EH (cell line): ENCODE data around the gene CCT3.
"Not testable (repeated sequence)": the region's sequence is repeated elsewhere in the genome, so short reads cannot be mapped to it uniquely, and the experiment has no call there.

ENCODE experiments used
- DNase-seq: peaks from one replicate; pipeline ENCODE4 v3.0.0-alpha.2; 2015; ENCODE audit warnings: low read depth

Gene CCT3

DNA sequence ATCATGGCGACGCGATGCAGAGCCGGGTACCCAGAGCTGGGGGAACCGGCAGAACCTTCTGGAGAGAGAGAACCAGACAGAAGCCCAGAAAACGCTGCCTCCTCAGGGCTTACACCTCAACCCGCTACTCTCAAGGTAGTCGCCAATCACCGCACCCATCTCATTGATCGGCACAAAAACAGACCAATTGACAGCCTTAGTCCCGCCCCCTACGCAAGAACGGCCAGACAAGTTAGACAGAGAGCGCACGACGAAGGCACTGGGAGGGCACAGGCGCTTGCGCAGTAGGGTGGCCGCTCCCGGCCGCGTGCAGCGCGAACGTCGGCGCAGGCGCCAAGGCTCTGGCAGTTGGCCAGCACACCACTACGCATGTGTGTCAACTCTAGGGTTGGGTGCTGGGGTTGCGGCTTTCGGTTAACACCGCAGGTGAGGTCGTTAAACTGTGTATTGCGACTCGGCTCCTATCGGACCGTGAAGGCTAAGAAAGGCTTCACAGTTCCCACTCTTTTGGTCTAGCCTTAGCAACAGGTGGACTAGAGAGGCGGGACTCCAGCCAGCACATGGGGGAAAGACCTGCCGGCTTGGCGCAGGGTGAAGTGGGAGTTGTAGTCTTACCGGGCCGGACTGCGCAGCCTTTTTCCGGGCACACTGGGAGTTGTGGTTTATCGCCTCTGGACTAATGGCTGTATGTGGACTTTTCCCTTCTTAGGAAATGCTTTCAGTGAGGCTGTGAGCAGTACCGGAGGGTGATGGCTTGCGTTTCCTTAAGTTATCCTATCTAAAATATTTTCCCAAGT is at the start of gene CCT3, which contains the start of gene TSACC:
TSS of gene CCT3 (minus strand) at position 113 of the 797 bp plus-strand sequence. CDS start at position 5, 108 bp downstream.
TSS of gene TSACC (plus strand) at position 347 of the 797 bp plus-strand sequence. CDS start 1,232 bp downstream, outside the sequence.
- DNase-seq, result peak; percentile 100

DNA sequence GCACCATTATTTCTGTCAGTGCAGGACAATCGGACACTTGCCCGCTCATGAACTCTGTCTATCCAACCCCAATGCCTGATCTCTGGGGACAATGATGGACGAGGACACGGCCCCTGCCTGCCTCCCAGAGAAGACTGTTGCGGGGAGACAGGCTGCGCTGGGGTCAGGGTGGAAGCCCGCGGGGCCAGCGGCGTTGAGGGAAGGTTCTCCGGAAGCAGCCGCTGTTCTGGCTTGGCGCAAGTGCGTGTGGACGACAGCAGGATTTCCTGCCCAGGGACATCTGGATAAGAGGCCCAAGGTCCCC is 49.7 kb upstream of the CCT3 start:
- no peak for DNase-seq

DNA sequence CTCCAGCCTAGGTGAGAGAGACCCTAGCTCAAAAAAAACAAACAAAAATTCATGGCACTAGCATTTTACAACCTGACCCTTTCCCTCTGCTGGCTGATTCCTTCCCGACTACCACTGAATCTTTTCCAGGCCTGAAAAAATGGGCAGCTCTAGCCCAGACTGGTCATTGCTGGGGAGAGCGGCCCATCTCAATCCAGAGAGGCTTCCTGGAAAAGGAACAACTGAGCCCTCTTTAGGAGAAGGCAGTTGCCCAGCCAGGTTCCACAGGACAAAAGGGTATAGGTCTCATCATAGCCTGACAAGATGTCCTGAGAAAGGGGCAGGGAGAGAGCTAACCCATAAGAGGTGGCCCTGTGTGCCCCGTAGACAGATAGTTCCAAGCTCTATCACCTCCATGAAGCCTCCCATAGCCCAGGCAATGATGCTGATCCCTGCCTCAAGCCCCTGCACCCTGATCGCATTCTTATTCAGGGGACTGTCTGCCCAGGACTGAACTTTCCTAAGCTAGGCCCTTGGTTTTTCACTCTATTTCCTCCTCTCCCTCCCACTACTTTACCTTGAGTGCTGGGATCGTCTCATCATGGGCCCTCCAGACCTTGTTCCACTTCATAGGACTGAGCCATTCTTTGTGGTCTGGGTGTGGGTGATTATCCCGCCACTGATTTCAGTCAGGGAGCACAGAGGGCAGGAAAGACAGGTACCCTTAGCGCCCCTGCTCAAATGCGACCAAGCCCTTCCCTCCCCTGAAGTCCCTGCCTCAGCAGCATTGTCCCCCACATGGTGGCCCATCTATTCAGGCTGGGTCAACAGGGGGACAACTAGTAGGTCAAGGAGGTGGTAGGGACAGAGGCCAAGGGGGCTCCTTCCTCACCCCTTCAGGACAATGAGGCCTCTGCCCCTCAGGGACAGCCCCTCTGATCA is 49.1 kb upstream of the CCT3 start:
- DNase-seq, result no peak

DNA sequence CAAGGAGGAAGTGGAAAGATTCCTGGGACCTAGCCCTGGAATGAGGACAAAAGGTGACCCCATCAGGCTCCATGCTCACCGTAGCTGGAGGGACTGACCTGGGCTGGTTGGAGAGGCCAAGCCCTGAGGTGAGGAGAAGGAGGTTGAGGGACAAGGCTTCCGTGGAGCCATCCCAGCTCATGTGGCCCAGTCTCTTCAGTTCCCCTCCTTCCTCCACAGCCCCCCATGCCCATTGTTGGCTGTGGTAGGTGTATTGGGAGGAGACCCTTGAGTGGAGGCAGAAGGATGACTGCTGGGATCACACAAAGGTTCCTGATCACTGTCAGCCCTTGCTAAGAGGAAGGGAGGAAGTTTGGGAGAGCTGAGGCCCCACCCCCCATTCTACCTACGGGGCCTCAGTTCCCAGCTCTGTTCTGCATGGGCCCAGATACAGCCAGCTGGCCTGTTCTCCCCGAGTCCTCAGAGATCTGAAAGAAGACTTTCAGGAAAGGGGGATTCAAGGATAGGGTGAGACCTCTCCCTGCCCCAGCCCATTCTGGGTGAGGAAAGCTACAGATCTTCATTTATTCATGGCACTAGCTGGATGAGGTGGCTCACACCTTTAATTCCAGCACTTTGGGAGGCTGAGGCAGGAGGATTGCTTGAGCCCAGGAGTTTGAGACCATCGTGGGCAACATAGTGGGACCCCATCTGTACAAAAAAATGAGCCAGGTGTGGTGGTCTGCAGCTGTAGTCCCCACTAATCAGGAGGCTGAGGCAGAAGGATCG is 48.2 kb upstream of the CCT3 start:
- no peak for DNase-seq

DNA sequence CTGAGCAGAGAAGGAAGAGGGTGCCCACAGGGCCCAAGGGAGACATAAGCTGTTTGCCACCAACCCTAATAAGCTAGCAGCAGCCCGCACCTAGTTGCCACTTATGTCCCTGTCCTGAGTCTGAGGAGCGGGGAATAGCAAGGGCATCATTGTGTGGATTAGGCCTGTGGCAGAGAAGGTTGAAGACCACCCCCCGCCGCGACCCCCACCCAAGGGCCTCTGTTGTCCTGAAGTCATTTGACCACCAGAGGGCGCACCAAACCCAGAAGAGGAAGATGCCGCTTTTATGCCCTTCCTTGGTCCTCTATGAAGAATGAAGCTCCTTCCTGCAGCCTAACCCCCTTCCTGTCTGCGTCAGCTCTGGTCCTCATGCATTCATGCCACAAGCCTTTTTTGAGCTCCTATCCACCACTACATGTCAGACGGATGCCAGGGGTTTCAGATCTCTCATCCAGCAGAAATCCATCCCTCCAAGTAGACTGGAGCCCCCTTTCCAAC is 47.5 kb upstream of the CCT3 start:
- DNase-seq, result peak; percentile 78

DNA sequence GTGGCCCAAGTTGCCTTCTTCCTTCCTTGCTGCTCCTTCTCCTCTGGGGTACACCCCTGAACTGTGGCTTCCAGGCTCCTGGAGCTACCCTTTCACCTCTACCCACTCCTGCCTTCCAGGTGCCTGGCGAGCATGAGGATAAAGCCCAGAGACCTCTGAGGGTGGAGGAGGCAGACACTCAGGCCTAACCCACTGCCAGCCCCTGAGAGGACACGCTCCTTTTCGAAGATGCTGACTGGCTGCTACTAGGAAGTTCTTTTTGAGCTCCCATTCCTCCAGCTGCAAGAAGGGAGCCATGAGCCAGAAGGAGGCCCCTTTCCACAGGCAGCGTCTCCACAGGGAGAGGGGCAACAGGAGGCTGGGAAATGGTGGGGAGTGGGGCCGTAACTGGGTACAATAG is 46.6 kb upstream of the CCT3 start:
- DNase-seq, result no peak

DNA sequence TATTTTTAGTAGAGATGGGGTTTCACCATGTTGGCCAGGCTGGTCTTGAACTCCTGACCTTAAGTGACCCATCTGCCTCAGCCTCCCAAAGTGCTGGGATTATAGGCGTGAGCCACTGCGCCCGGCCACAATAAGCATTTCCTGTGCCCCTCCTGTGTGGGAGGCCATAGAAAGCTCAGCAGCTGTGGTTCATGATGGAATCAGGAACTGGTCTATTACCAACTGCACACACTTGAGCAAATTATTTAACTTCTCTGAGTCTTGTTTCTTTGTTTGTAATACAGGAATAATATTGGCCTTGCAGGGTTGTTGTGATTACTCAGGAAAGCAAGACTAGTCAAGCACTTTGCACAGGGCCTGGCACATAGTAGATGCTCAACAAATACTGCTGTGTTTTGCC is 45.9 kb upstream of the CCT3 start:
- peak; percentile 13 for DNase-seq

DNA sequence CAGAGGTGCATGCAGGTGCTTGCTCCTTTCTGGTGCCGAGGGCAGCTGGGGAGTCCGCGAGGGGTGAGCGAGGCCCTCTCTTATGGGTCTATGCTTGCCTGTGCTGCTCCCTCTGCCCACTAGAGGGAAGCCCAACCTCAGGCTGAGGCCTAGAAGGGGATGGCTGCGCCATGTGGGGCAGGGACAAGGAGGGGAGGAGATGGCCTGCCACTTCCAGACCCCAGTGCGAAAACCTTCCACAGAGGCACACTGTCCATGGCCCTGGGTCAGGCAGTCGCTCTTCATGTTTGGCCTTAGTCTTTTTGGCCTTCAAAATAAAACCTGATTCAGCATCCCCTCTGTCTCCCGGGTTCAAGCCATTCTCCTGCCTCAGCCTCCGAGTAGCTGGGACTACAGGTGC is 44.9 kb upstream of the CCT3 start:
- peak; percentile 66 for DNase-seq

DNA sequence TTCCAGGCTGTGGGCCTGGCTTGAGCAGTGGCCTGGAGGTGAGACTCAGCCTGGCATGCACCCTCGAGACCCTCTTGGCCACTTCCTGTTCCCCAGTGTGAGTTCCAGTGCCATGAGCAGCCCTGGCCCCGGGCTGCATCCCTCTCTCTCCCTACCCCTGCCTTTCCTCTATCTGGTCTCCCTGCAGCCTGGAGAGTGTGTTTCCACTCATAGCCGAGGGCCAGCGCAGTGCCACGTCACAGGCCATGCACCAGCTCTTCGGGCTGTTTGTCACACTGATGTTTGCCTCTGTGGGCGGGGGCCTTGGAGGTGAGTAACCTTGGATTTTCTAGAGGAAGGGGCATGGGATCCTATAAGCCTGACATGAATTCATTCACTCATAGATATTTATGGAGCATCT is 44.5 kb upstream of the CCT3 start:
- DNase-seq, result no peak

DNA sequence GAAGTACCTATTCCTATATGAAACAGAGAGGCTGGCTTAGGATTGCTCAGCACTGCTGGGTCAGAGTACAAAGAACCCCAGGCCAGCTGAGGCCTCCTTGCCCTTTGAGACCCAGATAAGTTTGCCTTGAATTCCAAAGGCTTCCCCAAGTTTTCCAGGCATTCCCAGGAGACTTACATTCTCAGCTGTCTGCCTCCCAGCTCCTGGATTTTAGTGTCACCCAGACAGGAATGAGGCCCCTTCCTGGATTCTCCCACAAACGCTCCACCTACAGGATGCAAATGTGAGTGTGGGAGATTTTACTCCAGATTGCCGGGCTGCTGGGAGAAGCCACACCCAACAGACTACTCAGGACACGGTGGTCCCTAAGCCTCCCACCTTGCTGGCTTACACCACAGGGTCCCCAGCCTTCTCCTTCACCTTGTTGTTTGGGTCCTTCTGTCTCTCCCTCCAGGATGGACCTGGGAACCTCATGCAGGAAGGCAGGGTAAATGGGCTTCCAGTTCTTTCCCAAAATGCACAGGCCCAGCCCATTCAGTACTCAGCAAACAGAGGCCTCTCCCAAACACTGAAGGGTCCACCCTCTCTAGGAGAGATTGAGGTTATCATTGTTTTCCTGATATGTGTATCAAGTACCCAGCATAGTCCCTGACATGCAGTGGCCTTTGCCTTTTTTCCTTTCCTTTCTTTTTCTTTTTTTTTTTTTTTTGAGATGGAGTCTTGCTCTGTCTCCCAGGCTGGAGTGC is 41.5 kb upstream of the CCT3 start:
- DNase-seq, result peak; percentile 60

DNA sequence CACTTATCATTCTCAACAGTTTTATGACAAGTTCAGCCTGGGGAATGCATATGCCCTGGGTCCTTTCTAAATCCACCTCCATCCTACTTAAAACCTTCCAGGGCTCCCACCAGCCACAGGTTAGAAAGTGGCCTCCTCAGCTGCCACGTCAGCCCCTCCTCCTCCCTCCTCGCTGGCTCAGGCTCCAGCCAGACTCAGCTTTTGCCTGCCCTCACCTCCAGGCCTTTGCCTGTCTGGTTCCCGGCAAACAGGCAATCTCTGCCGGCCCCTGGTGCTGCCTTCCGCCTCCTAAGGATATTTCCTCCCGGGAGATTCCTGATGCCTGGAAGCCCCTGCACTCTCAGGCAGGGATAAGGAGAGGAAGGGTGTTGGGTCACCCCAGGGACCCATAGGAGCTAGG is 40.5 kb upstream of the CCT3 start:
- no peak for DNase-seq

DNA sequence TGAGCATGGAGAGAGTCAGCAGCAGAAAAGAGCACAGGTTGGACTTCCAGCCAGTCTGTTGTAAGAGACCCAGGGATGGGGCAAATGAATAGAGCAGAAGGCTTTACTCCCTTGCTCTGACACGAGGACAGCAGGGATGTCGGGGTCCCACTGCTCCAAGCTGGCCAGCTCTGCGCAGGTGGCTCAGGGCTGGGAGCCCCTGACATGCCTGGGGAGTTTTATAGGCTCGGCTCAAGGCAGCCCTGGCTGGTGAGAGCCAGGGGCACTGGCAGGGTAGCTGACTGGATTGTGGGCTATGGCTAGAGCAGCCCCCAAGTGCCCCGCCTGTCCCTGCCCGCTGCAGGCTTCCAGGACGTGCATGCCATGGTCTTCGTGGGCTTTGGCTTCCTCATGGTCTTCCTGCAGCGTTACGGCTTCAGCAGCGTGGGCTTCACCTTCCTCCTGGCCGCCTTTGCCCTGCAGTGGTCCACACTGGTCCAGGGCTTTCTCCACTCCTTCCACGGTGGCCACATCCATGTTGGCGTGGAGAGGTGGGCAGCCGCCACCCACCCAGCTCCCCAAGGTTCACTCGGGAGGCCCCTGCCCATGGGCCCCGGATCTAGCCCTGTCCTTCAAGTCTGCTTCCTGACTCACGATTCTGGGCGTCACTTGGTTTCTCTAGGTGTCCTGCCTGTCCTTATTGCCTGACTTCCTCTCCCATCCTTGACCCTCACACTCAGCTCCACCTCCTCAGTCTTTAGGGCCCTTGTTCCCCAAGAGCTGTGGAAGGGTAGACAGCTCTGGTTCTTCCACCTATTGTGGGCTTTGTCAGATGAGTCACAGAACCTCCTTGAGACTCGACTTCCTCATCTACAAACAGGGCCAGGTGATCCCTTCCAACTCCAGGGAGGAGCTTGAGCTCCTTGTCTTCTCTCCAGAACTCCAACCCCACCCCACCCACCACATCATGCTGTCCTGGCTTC is 39.1 kb upstream of the CCT3 start:
- DNase-seq, result no peak

DNA sequence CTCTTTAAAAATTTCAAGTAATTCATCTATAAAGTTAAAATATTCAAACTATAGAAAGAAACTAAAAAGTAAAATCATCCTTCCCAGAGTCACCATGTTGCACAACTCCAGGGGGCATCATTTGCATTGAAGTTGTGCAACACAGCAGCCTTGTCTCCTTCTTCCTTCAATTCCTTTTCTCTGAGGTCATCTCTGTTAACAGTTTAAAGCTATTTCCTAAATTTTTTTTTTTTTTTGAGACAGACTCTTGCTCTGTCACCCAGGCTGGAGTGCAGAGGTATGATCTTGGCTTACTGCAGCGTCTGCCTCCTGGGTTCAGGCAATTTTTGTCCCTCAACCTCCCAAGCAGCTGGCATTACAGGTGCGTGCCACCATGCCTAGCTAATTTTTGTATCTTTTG is 38.1 kb upstream of the CCT3 start:
- DNase-seq, result peak; percentile 60

DNA sequence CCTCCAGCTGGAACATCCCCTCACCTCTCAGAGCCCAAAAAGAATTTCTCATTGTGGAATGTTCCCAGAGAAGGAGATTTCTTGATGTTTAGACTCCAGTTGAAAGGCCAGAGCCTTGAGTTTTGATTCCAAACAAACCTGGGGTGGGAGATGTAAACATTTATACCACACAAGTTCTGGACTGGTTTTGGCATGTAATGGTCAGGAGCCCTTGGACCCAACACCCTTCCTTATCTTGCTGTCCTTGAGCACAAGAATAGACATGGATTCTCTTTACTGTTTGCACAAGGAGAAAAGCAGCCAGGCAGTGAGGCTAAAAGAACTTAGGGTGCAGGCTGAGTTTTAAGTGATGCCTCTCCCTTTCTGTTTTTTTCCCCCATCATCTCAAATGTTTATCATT is 35.5 kb upstream of the CCT3 start:
- DNase-seq, result no peak

DNA sequence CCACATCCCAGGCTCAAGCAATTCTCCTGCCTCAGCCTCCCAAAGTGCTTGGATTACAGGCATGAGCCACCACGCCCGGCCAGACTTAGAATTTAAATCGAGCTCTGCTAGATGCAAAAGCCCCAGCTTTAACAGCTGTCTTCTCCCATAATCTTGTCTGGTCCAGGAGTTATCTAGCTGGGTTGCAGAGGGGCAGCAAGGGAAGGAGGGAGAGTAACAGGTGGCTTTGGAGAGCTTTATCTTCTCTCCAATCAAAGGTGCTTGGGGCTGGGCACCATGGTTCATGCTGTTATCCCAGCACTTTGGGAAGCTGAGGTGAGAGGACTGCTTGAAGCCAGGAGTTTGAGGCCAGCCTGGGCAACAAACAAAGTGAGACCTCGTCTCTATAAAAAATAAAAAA is 34.8 kb upstream of the CCT3 start:
- no peak for DNase-seq

DNA sequence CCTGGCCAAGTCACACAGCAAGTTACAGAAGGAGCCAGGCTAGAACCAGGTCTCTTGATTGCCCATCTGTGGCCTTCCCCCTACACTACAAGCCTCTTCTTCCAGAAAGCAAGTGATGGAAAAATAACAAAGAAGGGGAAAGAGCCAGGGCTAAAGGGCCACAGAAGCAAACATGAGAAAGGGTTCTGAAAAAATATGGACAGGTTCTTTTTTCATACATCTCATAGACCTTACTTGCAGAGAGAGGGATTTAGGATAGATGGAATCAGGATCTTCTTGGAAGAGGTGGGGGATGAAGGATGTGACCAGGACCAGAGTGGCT is 34.1 kb upstream of the CCT3 start:
- no peak for DNase-seq

DNA sequence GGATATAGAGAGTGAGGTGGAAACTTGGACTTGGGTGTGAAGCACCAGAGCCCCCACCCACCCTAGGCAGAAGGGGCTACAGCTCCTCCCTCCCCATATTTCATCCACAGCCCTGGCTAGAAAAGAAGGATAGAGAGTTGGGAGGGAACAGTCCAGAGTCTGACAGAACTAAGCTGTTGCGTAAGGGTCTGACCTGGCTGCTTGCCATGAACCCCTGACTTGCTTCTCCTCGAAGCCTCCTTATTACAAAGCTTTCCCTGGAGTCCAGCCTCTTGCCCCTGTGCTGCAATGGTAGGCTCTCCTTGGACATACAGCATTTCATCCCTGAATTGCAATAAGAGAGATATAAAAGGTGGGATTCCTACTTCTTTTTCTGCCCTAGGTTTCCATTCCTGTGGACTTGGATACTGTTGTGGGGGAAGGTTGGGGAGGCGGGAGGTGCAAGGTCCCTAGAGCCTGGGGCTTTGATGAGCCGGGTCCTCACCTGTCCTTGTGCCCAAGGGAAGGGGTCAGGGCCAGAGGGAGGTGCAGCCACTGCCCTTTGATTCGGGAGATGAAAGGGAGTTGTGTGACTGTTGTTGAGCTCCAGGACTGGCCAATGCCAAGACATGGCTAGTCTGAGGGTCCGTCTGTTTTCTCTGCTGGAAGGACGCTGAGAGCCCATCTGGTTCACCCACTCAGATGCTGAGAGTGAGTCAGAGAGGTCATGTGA is 33.6 kb upstream of the CCT3 start:
- peak; percentile 53 for DNase-seq

DNA sequence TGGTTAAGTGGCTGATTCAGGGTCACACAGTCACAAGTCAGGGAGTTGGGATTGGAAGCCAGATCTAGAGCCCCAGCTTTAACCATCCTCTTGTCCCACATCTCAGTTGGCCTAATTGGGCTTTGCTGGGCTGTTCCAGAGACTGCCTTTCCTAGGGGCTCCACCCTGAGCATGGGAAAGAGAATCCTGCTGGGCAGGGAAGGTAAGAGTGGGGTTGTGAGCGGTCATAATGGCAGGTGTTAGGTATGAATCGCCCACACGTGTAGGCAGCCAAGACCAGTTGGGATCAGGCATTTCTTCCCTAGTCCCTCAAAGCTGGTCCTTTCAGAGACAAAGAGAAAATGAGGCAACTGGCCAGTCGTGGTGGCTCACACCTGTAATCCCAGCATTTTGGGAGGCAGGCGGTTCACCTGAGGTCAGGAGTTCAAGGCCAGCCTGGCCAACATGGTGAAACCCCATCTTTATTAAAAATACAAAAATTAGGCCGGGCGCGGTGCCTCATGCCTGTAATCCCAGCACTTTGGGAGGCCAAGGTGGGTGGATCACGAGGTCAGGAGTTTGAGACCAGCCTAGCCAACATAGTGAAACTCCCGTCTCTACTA is 31.7 kb upstream of the CCT3 start:
- not testable (repeated sequence) for DNase-seq

DNA sequence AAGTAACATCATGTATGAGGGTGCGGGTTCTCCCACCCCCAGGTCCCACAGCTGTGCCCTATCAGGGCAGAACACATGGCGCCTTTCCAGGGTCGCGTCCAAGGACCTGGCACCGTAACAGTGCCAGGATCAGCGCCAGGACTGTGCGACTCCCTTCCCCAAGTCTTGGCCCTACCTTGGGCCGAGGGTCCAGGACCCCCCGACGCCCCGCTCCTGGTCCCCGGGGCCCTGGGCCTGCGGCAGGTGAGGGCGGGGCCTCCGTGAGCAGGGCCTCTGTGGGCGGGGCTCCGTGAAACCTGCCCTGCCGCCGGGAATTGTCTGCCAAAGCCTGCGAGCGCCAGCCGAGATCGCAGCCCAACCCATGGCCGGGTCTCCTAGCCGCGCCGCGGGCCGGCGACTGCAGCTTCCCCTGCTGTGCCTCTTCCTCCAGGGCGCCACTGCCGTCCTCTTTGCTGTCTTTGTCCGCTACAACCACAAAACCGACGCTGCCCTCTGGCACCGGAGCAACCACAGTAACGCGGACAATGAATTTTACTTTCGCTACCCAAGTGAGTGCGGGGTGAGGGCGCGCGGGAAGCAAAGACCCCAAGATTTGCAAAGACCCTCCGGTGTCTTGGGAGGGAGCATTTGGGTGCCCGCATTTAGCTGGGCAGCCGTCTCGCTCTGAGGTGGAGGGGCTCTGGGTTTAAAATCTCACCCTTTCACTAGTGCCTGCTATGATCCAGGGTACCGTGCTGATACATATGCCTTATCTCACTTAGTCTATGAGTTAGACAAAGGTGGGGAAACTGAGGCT is 31.0 kb upstream of the CCT3 start, which contains the start of gene RHBG:
TSS of gene RHBG (plus strand) at position 323 of the 796 bp plus-strand sequence. CDS start at position 362, 39 bp downstream.
- DNase-seq, result peak; percentile 48
